Neural crest cell (in vitro differentiated cells): ENCODE results near the gene TPRN. TPM values are rescaled to one million over a fixed set of nuclear protein-coding genes. Genes with fewer than 3 reads are reported as not detected.

Experiments used
- DNase-seq: peaks from one replicate; pipeline ENCODE4 v3.0.0; 2021; ENCODE audit warnings: low read depth, mixed read lengths, low spot score
- H3K27ac Mint-ChIP-seq: one replicate; pipeline ENCODE4 v1.8.0; 2021; ENCODE audit warnings: mild to moderate bottlenecking, mixed read lengths; ENCODE audit not compliant: unreplicated experiment
- H3K27me3 Mint-ChIP-seq: 2 replicates; pipeline ENCODE4 v1.8.0; 2021; ENCODE audit warnings: low read depth, mild to moderate bottlenecking, mixed read lengths
- H3K36me3 Mint-ChIP-seq: 2 replicates; pipeline ENCODE4 v1.8.0; 2021; ENCODE audit warnings: low read depth, mild to moderate bottlenecking, mixed read lengths
- H3K4me1 Mint-ChIP-seq: 2 replicates; pipeline ENCODE4 v1.8.0; 2021; ENCODE audit warnings: mixed read lengths
- H3K4me3 Mint-ChIP-seq: one replicate; pipeline ENCODE4 v1.8.0; 2021; ENCODE audit warnings: mild to moderate bottlenecking, mixed read lengths
- H3K9me3 Mint-ChIP-seq: 2 replicates; pipeline ENCODE4 v1.8.0; 2021; ENCODE audit warnings: mixed read lengths
- CTCF ChIP-seq: fragments of 200-600 bp; sonication (generic); conservative IDR thresholded peaks from 2 replicates; pipeline ENCODE4 v1.5.0; 2021; ENCODE audit warnings: antibody characterized with exemption, mild to moderate bottlenecking
- total RNA-seq: library from RNA; stranded (reverse); gene quantifications from 2 replicates; pipeline ENCODE4 v1.2.1, GENCODE V29; 2021

TPRN gene
- total RNA-seq, 1 donor from 2014 or later = 25.1 TPM

DNA sequence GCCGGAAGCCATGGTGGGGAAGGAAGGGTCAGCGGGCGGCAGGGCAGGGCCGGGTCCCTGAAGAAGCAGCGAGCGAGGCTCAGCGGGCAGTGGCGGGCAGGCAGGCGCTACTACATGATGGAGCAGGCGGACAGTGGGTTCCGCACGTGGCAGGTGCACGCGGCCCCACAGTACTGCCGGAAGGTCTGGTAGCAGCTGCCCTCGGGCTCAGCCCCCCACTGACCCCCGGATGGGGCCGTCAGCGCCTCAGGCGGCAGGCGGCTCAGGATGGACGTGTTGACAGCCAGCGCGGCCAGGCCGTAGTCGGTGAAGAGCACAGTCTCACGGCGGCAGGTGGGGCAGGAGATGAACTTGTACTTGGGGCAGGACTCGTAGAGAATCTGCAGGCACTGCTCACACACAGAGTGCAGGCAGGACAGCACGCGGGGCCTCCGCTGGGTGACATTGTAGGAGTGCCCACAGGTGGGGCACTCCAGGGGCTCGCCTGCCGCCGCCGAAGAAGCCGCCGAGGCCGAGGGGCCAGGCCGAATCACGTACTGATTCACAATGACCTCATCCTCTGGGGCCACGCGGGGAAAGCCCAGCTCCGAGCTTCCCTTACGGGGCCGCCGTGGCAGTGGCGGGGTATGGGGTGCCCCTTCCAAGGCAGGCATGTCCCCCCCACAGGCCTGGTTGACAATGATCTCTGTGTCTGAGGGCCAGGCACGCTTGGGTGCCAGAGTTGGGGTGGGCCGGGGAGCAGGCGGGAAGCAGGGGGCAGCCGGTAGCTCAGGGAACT is 20.0 kb upstream of the TPRN start:
- no peak for TF ChIP-seq CTCF
- Mint-ChIP-seq H3K27me3 (peaks cover 2% of the 10 kb centered on the region), H3K4me3 (peak overlapping the region; percentile 54), H3K27ac (no peak overlapping the region), H3K4me1 (no peaks in the 10 kb centered on the region), H3K9me3 (no peaks in the 10 kb centered on the region), H3K36me3 (no peaks in the 10 kb centered on the region)
- no peak for DNase-seq

GRCh38 chr9:137219757-137220316 is 19.3 kb upstream of the TPRN start:
- H3K4me3 Mint-ChIP-seq = peak overlapping the region; percentile 49

DNA sequence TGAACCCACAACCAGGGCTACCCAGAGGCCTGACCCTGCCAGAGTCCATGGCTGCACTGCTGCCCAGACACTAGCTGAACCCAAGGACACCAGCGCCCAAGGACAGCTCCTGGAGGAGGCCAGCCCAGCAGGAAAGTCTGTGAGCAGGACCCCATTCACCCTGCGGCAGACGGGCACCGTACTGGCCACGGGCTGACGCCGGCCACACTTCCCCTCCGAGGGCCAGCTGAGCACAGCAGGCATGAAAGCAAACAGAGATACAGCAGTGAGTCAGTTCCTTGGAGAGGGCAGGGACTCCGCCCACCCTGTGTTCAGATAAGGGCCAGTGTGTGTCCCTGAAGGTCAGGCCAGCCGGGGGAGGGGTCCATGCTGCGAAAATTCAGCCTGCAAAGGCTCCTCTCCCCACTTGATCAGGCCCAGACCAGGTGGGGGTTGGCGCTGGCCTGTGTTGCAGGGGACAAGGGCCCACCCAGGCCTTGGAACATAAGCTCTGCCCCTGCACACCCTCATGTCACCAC is 18.3 kb upstream of the TPRN start:
- TF ChIP-seq CTCF = no peak
- H3K27ac Mint-ChIP-seq = no peak overlapping the region
- H3K27me3 Mint-ChIP-seq = peaks cover 2% of the 10 kb centered on the region
- no peaks in the 10 kb centered on the region for H3K36me3 Mint-ChIP-seq
- peak overlapping the region; percentile 57 for H3K4me3 Mint-ChIP-seq
- no peaks in the 10 kb centered on the region for H3K4me1 Mint-ChIP-seq
- H3K9me3 Mint-ChIP-seq = no peaks in the 10 kb centered on the region
- no peak for DNase-seq

More at GRCh38 chr9:137219757-137220316, 19.3 kb upstream of the TPRN start:
- DNase-seq = no peak
- Mint-ChIP-seq H3K27me3 (peaks cover 2% of the 10 kb centered on the region), H3K4me1 (no peaks in the 10 kb centered on the region), H3K27ac (no peak overlapping the region), H3K36me3 (no peaks in the 10 kb centered on the region), H3K9me3 (no peaks in the 10 kb centered on the region)
- TF ChIP-seq CTCF = no peak

DNA sequence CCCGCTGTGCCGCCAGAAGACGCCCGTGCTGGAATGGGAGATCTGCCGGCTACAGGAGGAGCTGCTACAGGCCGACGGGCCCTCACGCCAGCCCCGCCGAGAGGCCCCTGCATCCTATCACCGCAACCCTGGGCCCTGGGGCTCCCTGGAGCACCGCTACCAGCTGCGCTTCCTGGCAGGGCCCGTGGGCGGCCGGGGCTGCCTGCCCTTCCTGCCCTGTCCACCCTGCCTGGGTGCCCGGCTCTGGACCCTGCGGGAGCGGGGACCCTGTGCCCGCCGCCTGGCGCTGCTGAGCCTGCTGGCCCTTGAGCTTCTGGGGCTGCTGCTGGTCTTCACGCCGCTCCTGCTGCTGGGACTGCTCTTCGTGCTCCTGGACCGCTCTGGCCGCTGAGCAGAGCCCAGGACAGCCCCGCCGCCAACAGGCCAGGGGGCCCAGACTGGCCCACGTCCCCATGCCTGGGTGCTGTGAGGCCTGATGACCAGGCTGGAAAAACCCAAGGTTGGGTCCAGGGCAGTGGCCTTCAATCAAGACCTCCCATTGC is 17.7 kb upstream of the TPRN start:
- Mint-ChIP-seq H3K4me3 (peak overlapping the region; percentile 57), H3K9me3 (no peaks in the 10 kb centered on the region), H3K27ac (no peak overlapping the region), H3K27me3 (peaks cover 2% of the 10 kb centered on the region), H3K4me1 (no peaks in the 10 kb centered on the region), H3K36me3 (no peaks in the 10 kb centered on the region)
- no peak for TF ChIP-seq CTCF
- DNase-seq = no peak

GRCh38 chr9:137217276-137218211 is 17.0 kb upstream of the TPRN start:
- no peaks in the 10 kb centered on the region for H3K4me1 Mint-ChIP-seq
- no peaks in the 10 kb centered on the region for H3K27me3 Mint-ChIP-seq
- TF ChIP-seq CTCF = no peak
- peaks cover 2% of the 10 kb centered on the region for H3K36me3 Mint-ChIP-seq
- no peak overlapping the region for H3K27ac Mint-ChIP-seq
- no peaks in the 10 kb centered on the region for H3K9me3 Mint-ChIP-seq
- H3K4me3 Mint-ChIP-seq = peak overlapping the region; percentile 54
- DNase-seq = no peak
